HG03139 (cell line): ENCODE results near the gene SPINK5.
"Not testable (repeated sequence)": the region's sequence is repeated elsewhere in the genome, so short reads cannot be mapped to it uniquely, and the experiment has no call there.

ENCODE experiments used
- ATAC-seq: cut with Tn5 transposase; IDR thresholded peaks from one replicate; pipeline ENCODE4 v1.9.1; 2021; ENCODE audit not compliant: unreplicated experiment

SPINK5 gene

DNA sequence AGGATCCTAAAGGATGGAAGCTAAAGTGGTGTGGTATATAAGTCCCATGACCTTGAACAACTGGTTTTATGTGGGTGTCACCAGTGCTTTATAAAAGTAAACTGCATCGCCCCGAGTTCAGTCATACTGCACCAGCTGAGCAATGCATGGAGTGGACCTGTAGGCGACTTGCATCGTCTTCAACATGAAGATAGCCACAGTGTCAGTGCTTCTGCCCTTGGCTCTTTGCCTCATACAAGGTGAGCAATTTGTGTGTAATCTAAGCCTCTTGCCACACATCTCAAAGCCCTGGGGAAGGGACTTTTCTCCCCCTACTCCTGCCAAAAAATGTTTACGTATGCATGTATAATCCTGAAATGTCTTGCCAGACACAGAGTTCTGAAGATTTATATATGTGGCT, at the start of gene SPINK5:
SPINK5 (plus strand) TSS at position 120 of the 400 bp plus-strand sequence; CDS start at position 185, 65 bp downstream.
- ATAC-seq, result no peak

- ATAC-seq, result no peak
Measured at GRCh38 chr5:148014276-148014675, 49.5 kb upstream of the SPINK5 start.

DNA sequence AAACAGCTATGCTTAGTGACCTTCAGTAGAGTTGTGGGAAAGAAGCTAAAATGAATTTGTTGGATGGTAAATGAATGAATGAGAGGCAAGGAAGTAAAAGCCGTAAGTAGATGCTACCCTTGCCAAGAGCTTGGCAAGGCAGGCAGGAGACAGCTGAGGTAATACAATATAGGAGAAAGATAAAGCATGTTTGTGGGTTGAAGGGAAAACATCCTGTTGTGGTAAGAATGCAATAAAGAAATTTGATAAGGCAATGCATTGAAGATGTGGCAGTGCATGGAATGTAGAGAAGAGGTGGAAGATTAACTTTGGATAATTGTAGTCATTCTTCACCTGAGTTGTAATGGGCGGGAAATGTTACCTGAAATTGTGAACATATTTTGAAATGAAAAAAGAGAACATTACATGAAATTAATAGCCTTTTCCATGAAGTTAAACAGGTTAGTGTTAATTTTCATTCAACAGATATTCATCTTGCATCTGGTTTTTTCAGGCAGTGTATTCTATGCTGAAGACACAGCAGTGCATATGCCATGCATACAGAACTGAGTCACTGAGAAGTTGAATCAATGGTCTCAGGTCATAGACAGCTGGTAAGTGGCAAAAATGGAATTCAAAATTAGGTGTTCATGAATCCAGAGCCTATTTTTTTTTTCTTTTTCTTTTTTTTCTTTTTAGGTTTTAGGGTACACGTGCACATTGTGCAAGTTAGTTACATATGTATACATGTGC, 43.4 kb upstream of the SPINK5 start:
- no peak for ATAC-seq

DNA sequence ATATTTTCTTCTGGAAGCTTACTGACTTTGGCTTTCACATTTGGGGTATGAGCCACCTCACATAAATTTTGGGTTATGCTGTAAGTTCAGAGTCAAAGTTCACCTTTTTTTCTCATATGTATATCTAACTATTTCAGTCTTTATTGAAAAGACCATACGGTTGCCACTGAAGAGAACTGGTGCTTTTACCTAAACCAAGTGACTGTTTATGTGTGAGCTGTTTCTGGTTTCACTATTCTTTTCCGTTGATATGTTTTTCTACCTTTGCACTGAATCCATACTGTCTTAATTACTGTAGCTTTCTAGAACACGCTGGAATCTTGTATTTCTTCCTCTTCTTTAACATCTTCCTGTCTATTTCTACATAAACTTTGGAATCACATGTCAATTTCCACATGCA, 36.3 kb upstream of the SPINK5 start:
- ATAC-seq, result no peak

- no peak for ATAC-seq
Measured at GRCh38 chr5:148029131-148029530, 34.6 kb upstream of the SPINK5 start.

GRCh38 chr5:148033134-148033533, 30.6 kb upstream of the SPINK5 start:
- ATAC-seq, result no peak

DNA sequence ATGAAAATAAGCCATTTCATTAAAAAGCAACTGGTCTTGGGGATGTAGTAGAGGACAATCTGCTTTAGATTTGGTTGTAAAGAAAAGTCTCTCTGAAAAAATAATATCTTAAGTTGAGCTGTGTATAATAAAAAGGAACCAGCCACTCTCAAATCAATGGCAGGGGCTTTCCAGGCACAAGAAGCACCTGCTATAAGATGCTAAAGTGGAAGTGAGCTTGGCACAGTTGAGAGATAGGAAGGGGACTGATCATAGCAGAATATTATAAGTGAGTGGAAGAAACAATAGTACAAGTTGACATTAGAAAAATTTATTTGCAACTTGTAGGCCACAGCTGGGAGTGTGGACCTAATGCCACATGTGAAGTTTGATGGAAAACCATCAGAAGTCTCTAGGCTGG, 28.1 kb upstream of the SPINK5 start:
- no peak for ATAC-seq

- ATAC-seq, result no peak
Measured at GRCh38 chr5:148042881-148043280, 20.9 kb upstream of the SPINK5 start.

DNA sequence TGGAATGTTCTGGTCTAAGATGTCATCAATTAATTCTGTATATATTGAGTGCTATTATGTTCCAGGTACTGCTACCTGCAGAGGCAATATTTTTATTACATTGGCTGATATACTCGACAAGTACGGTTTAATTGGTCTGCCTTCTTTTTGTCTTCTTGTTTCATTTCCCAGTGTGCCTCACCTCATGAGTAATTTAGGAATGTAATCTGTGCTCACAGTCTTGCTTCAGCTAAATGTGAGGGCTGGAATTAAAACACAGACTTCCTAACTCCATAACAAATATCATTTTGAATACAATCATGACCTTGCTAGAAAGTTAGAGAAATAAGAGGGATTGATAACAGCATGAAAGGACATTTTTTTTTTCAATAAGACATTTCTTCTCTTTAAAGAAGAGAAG, 20.1 kb upstream of the SPINK5 start:
- ATAC-seq, result no peak

GRCh38 chr5:148055160-148055559, 8.6 kb upstream of the SPINK5 start:
- ATAC-seq, result not testable (repeated sequence)

GRCh38 chr5:148060309-148060708, 3.5 kb upstream of the SPINK5 start:
- ATAC-seq, result no peak

DNA sequence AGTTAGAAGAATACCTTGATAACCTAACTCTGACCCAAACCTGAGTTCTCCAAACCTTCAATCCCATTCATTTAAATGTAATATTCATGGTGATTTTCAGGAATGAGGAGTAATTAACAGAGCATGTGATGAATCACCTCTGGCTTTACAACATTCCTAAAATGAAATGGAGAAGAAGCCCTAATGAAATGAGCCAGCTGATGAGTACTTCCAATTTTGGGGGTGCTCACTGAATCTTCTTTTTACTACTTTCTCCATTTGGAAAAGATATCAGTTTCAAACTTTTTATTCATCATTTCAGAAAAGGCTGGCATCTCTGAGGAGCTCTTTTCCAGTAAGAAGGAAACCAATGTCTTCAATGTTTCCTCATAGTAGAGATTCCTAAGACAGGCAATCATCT, 2.9 kb upstream of the SPINK5 start:
- no peak for ATAC-seq

DNA sequence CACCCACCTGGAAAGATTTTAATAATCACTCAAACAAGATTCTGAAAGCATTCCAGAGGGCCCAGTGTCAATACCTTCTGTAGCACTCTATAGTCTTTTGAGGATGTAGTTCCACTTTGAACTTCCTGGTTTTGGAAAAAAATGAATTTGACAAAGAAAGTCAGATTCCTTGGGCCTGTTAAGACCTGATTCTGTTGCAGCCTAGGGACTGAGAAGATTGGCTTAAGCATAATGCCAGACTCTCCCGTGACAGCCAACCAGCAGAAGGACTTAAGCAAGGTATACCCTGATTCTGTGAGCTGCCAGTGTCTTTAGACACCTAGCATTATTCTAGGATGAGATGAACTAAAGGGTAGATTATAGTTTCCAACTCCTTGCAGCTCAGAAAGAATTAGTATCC, 6.8 kb downstream of the SPINK5 start:
- no peak for ATAC-seq

- ATAC-seq, result no peak
Measured at GRCh38 chr5:148072207-148072606, 8.4 kb downstream of the SPINK5 start.

GRCh38 chr5:148075529-148075928, 11.7 kb downstream of the SPINK5 start:
- ATAC-seq, result no peak

DNA sequence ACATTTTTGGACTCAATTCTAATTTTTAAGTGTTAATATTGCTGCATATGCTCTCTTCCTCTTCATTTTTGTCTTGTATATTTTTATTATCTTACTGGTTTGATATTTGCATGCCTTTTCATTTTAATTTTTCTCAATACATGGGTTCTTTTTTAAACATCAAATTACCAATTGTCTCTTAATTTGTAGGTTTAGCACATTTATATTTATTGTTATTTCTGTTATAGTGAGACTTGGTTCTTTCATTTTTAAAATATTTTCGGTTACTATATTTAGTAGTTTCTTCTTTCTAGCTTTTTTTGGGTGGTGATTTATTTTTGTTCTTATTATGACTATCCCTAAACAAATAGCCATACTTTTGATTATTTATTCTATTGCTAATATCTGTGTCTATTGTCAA, 19.4 kb downstream of the SPINK5 start:
- no peak for ATAC-seq

DNA sequence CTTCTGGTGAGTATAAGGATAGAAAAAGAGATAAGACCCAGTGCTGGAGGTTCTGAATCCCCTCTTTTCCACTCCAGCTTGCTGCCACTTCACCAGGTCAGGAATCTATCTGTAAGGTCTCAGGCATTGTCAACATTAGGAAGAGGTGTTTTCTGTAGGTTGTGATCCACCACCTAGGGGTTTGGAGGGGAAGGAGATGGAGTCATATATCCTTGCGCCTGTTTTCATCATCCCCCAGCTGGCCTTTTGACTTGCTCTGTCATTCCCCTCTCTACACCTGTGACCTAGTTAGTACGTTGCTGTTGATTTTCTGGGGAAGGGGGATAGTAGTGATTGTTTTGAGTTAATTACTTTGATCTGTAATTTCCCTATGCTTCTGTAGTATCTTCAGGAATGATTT, 20.5 kb downstream of the SPINK5 start:
- no peak for ATAC-seq

DNA sequence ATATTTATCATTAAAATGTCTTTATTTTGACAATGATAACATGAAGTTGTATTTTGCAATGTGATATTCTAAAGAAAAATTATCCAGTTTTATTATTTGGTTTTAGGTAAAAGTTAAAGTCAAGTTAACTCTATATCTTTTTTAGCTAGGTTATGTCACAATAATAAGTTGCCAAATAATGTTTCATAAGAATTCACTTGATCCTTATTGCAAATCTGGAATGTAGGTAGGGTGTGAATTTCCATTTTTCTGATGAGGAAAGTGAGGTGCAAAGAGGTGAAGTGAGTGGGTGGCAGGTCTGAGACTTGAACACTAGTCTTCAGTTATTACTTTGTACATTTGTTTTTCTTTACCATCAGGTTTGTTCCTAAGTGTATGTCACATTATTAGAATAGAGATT, 21.5 kb downstream of the SPINK5 start:
- no peak for ATAC-seq

- no peak for ATAC-seq
Measured at GRCh38 chr5:148085977-148086705, 22.4 kb downstream of the SPINK5 start.

GRCh38 chr5:148090146-148090772, 26.5 kb downstream of the SPINK5 start:
- no peak for ATAC-seq

- ATAC-seq, result no peak
Measured at GRCh38 chr5:148090773-148091250, 27.0 kb downstream of the SPINK5 start.
